Measurements from ENCODE around the gene CHRNA7.

Gene CHRNA7

DNA sequence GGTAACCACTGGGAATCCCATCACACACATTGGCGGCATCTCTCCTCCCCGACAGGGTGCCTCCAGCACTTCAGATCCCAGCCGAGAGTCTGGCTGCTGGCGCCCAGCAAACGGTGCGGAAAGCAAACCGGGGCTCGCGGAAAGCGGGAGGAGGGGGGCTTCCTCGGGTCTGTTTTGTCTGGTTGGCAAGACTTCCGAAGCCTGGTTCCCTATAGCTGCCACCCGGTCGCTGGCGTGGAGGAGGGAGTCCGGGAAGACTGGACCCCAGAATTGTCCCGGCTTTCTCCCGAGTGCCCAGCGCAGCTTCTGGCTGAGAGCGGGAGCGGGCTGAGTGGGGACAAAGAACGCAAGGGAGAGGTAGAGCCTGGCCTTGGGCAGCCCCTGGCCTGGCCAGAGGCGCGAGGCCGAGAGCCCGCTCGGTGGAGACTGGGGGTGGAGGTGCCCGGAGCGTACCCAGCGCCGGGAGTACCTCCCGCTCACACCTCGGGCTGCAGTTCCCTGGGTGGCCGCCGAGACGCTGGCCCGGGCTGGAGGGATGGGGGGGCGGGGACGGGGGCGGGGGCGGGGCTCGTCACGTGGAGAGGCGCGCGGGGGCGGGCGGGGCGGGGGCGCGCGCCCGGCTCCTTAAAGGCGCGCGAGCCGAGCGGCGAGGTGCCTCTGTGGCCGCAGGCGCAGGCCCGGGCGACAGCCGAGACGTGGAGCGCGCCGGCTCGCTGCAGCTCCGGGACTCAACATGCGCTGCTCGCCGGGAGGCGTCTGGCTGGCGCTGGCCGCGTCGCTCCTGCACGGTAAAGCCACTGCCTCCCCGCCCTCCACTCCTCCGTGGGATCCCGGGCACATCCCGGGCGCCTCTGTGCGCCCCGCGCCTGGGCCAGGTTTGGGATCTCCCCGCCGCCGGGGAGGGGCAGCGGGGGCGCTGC is at the start of gene CHRNA7:
Gene CHRNA7 (plus strand): TSS at position 654 of the 920 bp plus-strand sequence. CDS start 80 bp downstream, at position 734.
- in situ Hi-C loops (cut with HindIII; ENCODE audit: low sequenced_read_pairs): no loop called here

- in situ Hi-C loops (cut with HindIII; ENCODE audit: low sequenced_read_pairs): no loop called here
Measured at GRCh38 chr15:31985607-31986006, 44.7 kb upstream of the CHRNA7 start.

GRCh38 chr15:31993062-31993461 is 37.3 kb upstream of the CHRNA7 start:
- in situ Hi-C loops (cut with HindIII; ENCODE audit: low sequenced_read_pairs): no loop called here

GRCh38 chr15:31997711-31998110 is 32.6 kb upstream of the CHRNA7 start:
- in situ Hi-C loops (cut with HindIII; ENCODE audit: low sequenced_read_pairs): no loop called here

DNA sequence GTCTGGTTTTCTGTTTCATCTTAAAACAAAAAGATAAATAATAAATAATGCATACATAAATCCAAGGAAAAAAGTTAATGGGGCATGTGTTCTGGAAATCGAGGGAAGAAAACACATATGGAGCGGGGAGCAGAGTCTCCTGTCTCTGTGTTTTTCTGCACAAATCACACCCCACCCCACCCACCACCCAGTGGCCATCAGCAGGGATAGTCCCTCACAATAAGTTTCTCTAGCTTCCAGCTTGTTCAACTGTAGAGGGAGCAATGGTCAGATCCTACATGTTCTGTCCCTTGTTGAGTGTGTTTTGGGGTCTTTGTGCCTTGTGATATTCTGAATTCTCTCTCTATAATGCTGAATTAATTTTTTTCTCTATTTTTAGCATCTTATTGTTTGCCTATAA is 26.8 kb upstream of the CHRNA7 start:
- in situ Hi-C loops (cut with HindIII; ENCODE audit: low sequenced_read_pairs): no loop called here

DNA sequence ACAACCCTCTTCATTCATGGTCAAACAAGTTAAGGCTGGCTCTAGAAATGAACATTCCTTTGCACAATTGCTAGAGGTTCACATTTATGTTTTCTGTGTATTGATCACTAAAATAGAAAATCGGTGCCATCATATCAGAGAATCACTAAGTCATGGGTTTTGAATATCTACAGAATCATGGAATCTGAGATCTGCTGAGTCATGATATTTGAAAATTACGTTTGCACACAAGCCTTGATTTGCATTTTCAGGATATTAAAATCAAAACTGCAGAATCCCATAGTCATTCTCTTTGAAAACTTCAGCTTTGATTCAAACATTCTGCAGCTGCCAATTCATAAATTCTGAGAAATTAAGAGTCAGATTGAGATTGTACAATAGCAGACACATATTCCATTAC is 26.1 kb upstream of the CHRNA7 start:
- in situ Hi-C loops (cut with HindIII; ENCODE audit: low sequenced_read_pairs): no loop called here

DNA sequence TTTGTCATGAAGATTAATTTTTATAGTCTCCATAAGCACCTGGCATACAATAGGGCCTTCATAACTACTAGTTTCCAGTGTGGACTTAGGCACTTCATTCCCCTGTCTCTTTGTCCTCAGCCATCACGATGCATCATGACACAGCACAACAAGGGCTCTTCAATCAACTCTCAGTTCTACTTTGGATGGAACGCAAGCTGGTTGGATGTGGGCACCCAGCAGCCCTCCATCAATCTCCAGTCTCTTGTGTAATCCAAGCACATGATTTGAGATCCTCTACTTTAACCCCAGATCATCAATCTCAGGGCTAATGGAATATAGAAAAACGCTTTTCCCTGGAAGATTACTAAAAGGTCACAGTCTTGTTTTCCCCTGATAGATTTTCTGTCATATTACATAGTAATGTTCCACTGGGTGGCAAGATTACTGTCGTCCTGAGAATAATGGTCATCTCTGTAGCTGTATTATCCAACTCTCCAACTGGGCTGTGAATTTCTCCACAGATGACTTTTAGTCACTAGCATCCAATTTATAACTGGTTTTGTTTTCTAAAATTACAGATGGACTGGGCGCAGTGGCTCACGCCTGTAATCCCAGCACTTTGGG is 22.9 kb upstream of the CHRNA7 start:
- in situ Hi-C loops (cut with HindIII; ENCODE audit: low sequenced_read_pairs): no loop called here

DNA sequence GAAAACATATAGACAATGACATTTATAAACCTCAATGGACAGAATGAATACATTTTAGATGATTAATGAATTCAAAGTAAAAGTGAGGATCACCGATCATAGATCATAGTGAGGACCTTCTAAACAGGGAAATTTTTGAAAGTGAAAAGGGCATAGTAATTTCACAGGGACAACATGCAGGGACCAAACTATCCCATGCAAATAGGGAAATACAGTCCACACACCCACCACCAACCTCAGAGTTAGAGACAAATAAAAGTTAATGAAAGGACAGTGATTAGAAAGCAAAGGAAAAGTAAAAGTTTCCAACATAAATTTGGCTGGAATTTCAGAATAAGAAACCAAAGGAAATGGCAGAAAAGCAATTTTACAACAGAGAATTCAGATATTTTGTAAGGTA is 15.4 kb upstream of the CHRNA7 start:
- in situ Hi-C loops (cut with HindIII; ENCODE audit: low sequenced_read_pairs): no loop called here

DNA sequence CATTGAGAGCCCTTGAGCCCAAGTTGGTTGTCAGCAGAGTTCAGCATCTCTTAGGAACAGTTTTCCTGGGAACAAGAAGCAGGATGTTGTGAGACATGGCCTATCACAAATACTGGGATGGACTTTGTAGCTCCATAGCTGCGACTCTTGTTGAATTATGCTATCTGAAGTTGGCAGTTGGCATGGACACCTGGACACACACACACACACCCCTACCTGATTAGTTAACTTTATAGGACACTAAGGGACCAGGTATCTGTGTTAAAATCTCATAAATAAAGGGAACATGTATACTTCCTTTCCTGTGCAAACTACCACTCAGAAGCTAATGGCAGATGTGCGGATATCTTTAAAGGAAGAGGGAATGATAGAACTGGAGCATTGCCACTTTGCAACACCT is 10.2 kb upstream of the CHRNA7 start:
- in situ Hi-C loops (cut with HindIII; ENCODE audit: low sequenced_read_pairs): no loop called here

- in situ Hi-C loops (cut with HindIII; ENCODE audit: low sequenced_read_pairs): no loop called here
Measured at GRCh38 chr15:32028921-32029320, 1.4 kb upstream of the CHRNA7 start.

- in situ Hi-C loops (cut with HindIII; ENCODE audit: low sequenced_read_pairs): no loop called here
Measured at GRCh38 chr15:32029409-32029861, 880 bp upstream of the CHRNA7 start.

DNA sequence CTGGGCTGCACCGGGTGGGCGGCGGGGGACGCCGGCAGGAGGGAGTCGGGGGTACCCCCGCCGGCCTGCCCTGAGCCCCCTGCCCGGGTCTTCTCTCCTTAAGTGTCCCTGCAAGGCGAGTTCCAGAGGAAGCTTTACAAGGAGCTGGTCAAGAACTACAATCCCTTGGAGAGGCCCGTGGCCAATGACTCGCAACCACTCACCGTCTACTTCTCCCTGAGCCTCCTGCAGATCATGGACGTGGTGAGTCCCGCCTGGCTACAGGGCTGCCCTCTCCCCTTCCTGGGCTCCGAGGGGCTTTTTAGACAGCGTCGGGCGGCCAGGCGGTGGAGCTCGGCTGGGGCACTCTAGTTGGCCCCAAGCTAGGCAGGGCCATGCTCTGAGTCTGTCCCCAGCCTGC is 480 bp downstream of the CHRNA7 start:
- in situ Hi-C loops (cut with HindIII; ENCODE audit: low sequenced_read_pairs): no loop called here

GRCh38 chr15:32033186-32033890 is 3.0 kb downstream of the CHRNA7 start:
- in situ Hi-C loops (cut with HindIII; ENCODE audit: low sequenced_read_pairs): no loop called here

DNA sequence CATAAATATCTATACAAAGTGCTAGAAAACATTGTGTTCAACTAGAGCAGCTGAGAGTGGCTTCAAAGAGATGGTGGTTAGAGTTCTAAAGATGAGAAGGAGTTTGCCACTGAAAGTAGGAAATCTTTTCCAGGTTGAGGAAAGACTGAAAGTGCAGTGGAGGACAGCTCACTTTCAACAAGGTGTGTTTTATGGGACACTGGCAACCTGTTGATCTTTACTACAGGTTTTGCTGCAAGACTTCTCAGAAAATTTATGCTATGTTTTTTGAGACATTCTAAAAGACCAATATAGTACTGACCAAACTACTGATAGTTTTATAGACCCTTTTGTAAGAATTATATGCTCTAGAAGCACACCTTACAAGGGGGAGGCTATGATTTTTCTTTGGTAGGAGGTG is 3.8 kb downstream of the CHRNA7 start:
- in situ Hi-C loops (cut with HindIII; ENCODE audit: low sequenced_read_pairs): no loop called here

DNA sequence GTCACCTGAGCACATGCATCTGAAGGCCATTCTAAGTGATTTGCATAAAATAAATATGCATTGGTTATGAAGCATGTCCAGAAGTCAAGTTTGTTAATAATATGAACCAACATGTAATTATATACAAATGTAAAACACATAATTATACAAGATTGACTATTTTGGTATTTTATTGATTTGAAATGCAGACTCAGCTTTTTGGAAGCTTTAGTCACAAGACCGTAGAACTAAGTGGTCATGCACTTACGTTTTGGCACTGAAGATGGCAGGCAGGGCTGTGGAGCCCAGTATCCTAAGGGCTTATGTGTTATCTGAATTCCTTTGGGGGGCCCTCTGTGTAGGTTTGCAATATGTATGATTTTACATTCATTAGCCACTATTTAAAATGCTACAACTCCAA is 5.0 kb downstream of the CHRNA7 start:
- in situ Hi-C loops (cut with HindIII; ENCODE audit: low sequenced_read_pairs): no loop called here

DNA sequence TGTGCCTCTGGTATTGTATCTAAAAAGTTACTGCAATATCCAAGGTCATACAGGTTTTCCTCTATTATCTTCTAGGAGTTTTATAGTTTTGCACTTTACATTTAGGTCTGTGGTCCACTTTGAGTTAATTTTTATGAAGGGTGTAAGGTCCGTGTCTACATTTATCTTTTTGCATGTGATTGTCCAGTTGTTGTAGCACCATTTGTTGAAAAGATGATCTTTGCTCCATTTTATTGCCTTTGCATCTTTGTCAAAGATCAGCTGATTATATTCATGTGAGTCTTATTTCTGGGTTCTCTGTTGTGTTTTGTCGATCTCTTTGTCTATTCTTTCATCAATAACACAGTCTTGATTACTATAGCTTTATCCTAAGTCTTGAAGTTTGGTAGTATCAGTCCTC is 6.7 kb downstream of the CHRNA7 start:
- in situ Hi-C loops (cut with HindIII; ENCODE audit: low sequenced_read_pairs): no loop called here

GRCh38 chr15:32041294-32041693 is 11.0 kb downstream of the CHRNA7 start:
- in situ Hi-C loops (cut with HindIII; ENCODE audit: low sequenced_read_pairs): no loop called here

DNA sequence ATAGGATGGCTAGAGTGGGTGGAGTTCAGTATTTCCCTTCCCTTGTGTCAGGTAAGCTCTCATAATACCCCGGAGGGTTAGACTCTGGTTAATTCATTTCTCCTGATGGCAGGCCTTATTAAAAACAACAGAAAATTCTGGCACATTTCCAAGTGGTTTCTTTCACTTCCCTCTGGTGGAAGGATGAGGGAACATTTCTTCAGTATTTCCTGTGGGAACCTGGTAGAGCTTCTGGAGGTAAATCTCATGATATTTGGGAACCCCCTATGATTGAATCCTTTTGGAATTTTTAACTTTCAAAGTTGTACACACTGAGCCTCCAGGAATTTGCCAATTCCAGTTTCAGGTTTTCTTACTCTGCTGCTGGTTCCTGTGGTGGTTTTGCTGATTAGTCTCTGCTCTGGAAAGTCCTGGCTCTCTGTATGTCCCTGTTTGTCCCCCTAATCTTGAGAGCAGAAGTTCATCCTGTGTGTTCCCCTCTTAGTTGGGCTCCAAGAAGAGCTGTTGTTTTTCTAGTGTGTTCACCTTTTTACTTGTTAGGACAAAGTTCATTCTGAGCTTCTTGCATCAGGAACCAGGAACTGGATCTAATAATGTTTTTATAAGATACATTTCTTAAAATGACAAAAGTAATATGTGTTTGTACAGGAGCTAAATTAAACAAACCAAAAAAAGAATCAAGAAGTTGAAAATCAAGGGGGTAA is 12.1 kb downstream of the CHRNA7 start:
- in situ Hi-C loops (cut with HindIII; ENCODE audit: low sequenced_read_pairs): no loop called here

GRCh38 chr15:32053719-32054118 is 23.4 kb downstream of the CHRNA7 start:
- in situ Hi-C loops (cut with HindIII; ENCODE audit: low sequenced_read_pairs): no loop called here

DNA sequence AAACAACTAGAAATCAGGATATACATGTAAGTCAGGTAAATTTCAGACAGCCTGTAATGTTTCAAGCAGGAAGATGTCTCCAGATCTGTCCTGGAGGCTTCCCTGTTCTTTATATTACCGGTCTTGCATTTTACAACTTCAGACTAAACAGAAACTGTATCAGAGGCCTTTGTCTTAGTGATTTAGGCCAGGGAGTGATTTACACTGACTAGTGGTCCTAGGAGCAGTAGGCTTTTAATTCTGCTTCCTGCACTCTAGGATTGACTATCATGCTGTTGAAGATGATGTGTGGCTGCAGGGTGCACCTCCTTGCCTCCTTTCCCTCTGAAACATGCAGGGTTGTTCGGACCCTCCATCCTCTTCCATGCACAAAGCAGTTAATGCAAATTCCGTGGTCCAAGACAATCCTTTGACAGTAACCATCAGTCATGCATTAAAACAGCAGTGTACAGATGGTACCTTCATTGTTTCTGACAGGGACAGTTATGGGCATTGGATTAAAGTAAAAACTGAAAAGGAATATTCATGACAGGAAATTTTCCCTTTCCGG is 27.6 kb downstream of the CHRNA7 start:
- in situ Hi-C loops (cut with HindIII; ENCODE audit: low sequenced_read_pairs): no loop called here

GRCh38 chr15:32060706-32061105 is 30.4 kb downstream of the CHRNA7 start:
- in situ Hi-C loops (cut with HindIII; ENCODE audit: low sequenced_read_pairs): no loop called here

Measured in DLD1 (cell line).